SJSA1 (cell line): ENCODE results near the gene GNA15. TPM values are rescaled to one million over a fixed set of nuclear protein-coding genes. Genes with fewer than 3 reads are reported as not detected.

Experiments used
- DNase-seq, 2 experiments: peaks; one replicate each; pipeline ENCODE4 v3.0.0-alpha.2; 2015 to 2020; ENCODE audit warnings: low spot score in 2 of 2, low read depth in 1 of 2
- H3K27ac ChIP-seq: fragments of 250-450 bp; sonication (Bioruptor Pico); 2 replicates; pipeline ENCODE4 v1.5.1; 2020; ENCODE audit warnings: mild to moderate bottlenecking, moderate library complexity
- H3K27me3 ChIP-seq: fragments of 250-450 bp; sonication (Bioruptor Pico); replicated peaks from 2 replicates; pipeline ENCODE4 v1.5.1; 2020; ENCODE audit warnings: mild to moderate bottlenecking, moderate library complexity
- H3K36me3 ChIP-seq: fragments of 250-450 bp; sonication (Bioruptor Pico); 2 replicates; pipeline ENCODE4 v1.5.1; 2020; ENCODE audit warnings: mild to moderate bottlenecking
- H3K4me1 ChIP-seq: fragments of 250-450 bp; sonication (Bioruptor Pico); replicated peaks from 2 replicates; pipeline ENCODE4 v1.6.1; 2021; ENCODE audit warnings: mild to moderate bottlenecking
- H3K4me3 ChIP-seq: fragments of 250-450 bp; sonication (Bioruptor Pico); 2 replicates; pipeline ENCODE4 v1.5.1; 2020; ENCODE audit warnings: mild to moderate bottlenecking
- H3K9me3 ChIP-seq: fragments of 250-450 bp; sonication (Bioruptor Pico); replicated peaks from 2 replicates; pipeline ENCODE4 v1.5.1; 2020; ENCODE audit warnings: mild to moderate bottlenecking
- total RNA-seq: library from RNA; depleted of rRNA; stranded (reverse); fragments of >200 nt; shearing (Covaris generic); gene quantifications from 2 replicates; pipeline ENCODE4 v1.2.3, GENCODE V29; 2014

The GNA15 gene
- total RNA-seq, 1 experiment from 2014 or later = 0.05 TPM

DNA sequence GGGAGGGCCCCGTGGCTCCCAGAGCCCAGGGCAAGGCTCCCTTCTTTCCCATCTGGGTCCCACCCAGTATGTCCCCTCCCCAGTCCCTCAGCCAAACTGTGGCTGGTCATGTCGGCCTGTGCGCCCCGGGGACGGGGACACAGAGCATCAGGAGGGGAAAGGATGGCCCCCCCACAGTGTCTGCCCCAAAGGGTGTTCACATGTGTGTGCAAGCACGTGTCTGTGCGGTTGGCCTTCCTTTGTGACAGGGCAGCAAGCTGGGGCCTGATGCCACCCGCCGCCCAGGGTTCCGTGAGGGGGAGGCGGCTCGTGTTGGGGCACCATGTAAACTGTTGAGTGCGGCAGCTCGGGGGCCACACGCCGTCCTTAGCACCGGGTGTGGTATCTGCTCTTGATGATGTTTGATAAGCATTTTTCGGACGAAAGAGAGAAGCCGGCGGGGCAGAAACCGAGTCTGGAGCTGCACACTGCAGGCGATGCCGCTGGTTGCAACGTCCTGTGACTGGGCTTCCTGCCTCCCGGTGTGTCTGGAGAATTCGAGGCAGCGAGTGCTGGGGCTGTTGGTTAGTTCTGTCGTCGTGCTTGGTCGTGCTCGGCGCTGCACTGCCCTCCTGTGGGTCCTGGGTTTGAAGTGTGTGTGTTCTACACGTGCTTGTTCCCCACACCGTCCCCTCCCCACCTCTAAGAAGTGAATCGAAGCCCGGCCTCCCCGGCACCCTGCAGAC is 23.3 kb upstream of the GNA15 start:
- Histone ChIP-seq H3K36me3 (peaks cover 63% of the 10 kb centered on the region), H3K9me3 (no peaks in the 10 kb centered on the region), H3K27ac (no peak overlapping the region), H3K27me3 (no peaks in the 10 kb centered on the region), H3K4me3 (no peak overlapping the region), H3K4me1 (peaks cover 13% of the 10 kb centered on the region)
- DNase-seq = no peak

DNA sequence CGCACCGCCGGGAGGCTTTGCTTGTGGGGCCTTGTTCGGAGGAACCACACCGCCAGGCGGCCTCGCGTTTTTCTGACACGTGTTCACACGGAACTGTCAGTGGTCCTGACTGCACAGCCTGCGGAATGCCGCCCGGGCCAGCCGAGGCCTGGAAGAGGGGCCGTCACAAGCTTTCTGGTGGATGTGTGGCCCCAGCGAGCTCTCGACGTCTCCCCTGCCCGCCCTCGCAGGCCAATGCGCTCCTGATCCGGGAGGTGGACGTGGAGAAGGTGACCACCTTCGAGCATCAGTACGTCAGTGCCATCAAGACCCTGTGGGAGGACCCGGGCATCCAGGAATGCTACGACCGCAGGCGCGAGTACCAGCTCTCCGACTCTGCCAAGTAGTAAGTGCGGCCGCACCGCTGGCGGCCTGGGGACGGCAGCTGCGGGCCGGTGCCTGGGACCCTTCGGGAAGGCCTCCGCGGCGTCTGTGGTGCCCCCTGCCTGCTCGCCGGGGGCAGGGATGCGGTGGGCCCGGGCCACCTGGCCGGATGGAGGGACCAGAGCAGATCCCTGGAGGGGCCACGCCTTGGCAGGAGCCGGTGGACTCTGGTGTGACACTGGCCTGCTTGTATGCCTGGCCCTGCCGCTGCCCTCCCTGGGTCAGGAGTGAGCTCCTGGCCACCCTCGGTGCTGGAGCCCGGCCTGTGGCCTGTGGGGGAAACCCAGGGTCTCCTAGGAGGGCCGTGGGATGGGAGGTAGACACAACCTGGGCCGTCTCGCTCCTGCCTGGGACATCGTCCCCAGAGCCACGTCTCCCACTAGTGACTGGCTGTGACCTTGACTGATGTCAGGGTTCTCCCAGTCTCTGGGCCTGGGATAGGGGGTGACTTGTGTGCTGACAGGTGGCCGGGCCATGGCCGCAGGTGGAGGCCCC is 22.5 kb upstream of the GNA15 start:
- no peaks in the 10 kb centered on the region for H3K27me3 ChIP-seq
- no peak overlapping the region for H3K27ac ChIP-seq
- no peaks in the 10 kb centered on the region for H3K9me3 ChIP-seq
- DNase-seq = no peak
- no peak overlapping the region for H3K4me3 ChIP-seq
- H3K36me3 ChIP-seq = peaks cover 70% of the 10 kb centered on the region
- peaks cover 13% of the 10 kb centered on the region for H3K4me1 ChIP-seq

DNA sequence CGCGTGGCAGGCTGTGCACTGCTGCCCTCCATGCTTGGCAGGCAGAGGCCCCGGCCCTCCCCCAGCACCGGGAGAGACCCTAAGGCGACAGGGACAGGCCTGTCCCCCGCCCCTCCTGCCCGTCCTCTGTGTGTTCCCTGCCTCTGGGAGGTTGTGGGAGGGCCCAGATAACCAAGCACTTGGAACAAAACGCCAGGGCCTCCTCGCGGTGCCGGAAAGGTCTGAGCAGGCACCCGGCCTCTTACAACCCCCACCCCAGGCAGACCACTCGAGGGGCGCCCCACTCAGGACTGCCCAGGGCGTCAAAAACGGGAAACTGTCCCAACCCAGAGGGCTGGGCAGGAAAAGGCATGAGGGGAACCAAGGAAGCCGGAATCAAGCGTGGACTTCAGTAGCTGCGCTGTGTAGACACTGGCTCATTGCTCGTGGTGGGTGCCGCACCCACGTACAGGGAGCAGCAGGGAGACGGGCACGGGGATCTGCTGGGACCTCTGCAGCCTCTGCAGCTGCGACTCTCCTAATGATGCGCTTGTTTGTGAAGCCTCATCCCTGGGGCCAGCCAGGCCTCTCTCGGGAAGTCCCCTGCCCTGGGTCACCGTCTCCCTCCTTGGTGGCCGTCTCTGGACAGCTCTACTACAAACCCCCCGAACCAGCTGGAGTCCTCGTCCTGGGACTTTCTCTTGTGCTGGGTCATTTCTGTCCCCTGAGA is 21.7 kb upstream of the GNA15 start:
- peaks cover 7% of the 10 kb centered on the region for H3K4me1 ChIP-seq
- no peak overlapping the region for H3K4me3 ChIP-seq
- DNase-seq = no peak
- no peaks in the 10 kb centered on the region for H3K9me3 ChIP-seq
- peaks cover 70% of the 10 kb centered on the region for H3K36me3 ChIP-seq
- H3K27ac ChIP-seq = no peak overlapping the region
- no peaks in the 10 kb centered on the region for H3K27me3 ChIP-seq

DNA sequence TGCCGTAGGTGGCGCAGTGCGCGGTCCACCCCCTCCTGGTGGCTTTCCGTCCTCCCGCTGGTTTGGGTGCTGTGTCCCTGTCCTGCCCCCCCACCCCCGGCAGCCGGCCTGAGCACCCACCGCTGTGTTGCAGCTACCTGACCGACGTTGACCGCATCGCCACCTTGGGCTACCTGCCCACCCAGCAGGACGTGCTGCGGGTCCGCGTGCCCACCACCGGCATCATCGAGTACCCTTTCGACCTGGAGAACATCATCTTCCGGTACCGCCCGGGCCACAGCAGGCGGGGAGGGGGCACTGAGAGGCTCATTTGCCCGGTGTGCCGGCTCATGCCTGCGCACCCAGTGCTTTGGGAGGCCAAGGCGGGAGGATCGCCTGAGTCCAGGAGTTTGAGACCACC is 21.0 kb upstream of the GNA15 start:
- no peaks in the 10 kb centered on the region for H3K9me3 ChIP-seq
- H3K4me3 ChIP-seq = no peak overlapping the region
- H3K27me3 ChIP-seq = no peaks in the 10 kb centered on the region
- peaks cover 7% of the 10 kb centered on the region for H3K4me1 ChIP-seq
- no peak for DNase-seq
- H3K36me3 ChIP-seq = peaks cover 70% of the 10 kb centered on the region
- no peak overlapping the region for H3K27ac ChIP-seq

DNA sequence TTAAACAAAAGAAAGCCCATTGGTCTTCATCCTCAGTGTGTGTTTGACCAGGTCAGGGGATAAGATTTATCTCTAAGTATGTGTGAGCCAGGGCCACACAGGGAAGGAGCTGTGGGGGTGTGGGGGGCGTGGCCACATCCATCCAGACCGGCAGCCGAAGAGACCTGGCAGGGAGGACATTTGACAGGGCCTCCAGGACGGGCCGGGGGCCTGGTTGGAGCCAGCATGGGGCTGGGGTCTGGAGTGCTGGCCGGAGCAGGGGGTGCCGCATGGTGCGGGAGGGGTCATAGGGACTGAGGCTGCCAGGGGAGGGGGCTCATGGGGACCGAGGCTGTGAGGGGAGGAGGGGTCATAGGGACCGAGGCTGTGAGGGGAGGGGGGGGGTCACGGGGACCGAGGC is 20.4 kb upstream of the GNA15 start:
- Histone ChIP-seq H3K4me3 (no peak overlapping the region), H3K27me3 (no peaks in the 10 kb centered on the region), H3K27ac (no peak overlapping the region), H3K9me3 (no peaks in the 10 kb centered on the region), H3K36me3 (peaks cover 69% of the 10 kb centered on the region), H3K4me1 (peaks cover 7% of the 10 kb centered on the region)
- DNase-seq = no peak

DNA sequence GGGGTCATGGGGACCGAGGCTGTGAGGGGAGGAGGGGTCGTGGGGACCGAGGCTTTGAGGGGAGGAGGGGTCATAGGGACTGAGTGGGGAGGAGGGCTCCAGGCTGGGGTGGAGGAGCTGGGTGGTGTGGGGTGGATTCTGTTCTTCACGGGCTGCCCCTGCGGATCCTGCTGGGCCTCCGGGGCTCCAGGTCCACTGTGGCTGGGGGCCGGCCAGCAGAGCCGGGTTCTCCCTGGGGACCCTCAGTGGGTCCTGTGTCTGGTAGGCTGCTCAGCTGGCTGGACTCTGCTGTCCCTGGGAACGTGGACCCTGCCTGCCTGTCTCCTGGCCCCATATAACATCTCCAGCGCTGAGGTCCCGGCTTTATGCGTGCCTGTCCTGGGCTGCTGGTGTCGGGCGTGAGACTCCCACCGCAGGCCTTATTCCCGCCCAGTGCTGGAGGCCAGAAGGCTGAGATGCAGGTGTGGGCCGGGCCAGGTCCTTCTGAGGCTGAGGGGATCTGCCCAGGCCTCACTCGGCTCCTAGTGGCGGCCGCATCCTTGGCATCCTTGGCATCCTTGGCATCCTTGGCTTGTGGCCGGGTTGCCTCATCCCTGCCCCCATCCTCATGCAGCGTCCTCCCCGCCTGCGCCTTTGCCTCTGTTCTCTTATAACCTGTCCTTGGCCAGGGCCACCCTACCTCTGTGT is 19.8 kb upstream of the GNA15 start:
- DNase-seq = no peak
- no peaks in the 10 kb centered on the region for H3K27me3 ChIP-seq
- no peaks in the 10 kb centered on the region for H3K9me3 ChIP-seq
- no peak overlapping the region for H3K27ac ChIP-seq
- peaks cover 69% of the 10 kb centered on the region for H3K36me3 ChIP-seq
- peaks cover 7% of the 10 kb centered on the region for H3K4me1 ChIP-seq
- H3K4me3 ChIP-seq = no peak overlapping the region

DNA sequence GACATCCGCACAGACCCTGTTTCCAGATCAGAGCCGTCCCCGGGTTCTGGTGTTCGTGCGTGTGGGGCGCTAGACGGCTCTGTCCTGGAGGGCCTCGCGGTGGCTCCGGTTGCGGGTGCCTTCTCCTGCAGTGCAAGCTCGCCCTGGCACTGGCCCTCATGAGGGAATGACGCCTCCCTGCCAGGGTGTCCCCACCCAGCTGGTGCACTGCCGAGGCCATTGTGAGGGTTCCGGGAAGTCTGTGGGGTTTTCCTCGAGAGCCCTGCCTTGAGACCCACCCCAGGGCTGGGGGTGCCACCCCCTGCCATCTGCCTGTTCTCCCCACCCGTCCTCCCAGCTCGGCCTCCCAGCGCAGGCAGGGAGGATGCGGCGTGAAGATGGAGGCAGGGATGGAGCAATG is 19.2 kb upstream of the GNA15 start:
- DNase-seq = no peak
- Histone ChIP-seq H3K4me1 (peaks cover 7% of the 10 kb centered on the region), H3K9me3 (no peaks in the 10 kb centered on the region), H3K27me3 (no peaks in the 10 kb centered on the region), H3K36me3 (peaks cover 67% of the 10 kb centered on the region), H3K4me3 (no peak overlapping the region), H3K27ac (no peak overlapping the region)

DNA sequence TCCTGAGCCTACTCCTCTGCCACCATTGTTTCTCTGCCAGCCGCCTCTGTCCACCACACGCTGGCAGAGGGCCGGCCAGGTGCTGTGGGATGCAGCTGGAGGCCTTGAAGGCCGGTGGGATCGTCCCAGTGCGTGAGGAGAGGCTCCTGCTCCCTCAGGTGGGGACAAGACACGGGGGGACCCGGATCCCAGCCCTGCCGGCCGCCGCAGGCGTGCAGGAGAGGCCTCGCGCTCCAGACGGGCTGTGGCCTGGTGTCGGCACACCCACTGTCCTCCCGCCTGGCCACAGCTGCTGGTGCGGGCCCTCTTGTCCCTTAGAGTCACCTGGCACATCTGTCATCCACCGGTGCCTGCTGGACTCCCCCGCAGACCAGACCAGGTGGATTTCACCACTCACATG is 18.1 kb upstream of the GNA15 start:
- Histone ChIP-seq H3K27me3 (no peaks in the 10 kb centered on the region), H3K27ac (no peak overlapping the region), H3K4me3 (no peak overlapping the region), H3K4me1 (peaks cover 7% of the 10 kb centered on the region), H3K36me3 (peaks cover 77% of the 10 kb centered on the region), H3K9me3 (no peaks in the 10 kb centered on the region)
- DNase-seq = no peak

DNA sequence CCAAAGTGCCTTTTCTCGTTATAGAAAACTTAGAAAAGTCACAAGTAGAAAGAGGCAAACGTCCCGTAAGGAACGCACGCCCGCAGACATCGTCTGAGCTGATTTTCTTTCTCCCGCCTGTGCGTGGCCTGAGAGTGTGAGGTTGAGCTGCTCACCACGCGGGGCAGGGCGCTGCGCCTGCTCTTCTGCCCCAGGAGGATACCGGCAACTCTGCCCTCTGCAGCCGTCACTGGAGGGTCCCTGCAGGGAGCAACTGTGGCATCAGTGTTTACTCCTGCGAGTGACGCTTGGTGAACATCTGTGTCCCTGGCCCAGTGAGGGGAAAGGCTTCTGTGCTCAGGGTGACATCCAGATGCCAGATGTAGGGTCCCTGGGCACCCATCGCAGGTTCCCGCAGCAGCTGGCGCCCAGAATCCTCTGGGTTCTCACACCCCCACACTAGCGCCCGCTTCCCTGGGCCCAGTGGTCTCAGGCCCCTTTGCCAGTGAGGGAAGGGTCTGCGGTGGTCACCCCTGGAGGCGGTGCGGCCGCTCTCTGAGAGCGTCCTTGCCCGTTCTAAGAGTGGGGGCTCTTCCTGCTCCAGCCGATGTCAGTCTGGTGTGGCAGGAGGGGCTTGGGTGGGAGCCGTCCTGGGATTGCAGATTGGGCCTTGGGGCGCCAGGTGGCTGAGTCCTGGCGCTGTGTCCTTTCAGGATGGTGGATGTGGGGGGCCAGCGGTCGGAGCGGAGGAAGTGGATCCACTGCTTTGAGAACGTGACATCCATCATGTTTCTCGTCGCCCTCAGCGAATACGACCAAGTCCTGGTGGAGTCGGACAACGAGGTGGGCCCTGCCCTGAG is 17.4 kb upstream of the GNA15 start:
- Histone ChIP-seq H3K27me3 (no peaks in the 10 kb centered on the region), H3K4me1 (peaks cover 7% of the 10 kb centered on the region)

DNA sequence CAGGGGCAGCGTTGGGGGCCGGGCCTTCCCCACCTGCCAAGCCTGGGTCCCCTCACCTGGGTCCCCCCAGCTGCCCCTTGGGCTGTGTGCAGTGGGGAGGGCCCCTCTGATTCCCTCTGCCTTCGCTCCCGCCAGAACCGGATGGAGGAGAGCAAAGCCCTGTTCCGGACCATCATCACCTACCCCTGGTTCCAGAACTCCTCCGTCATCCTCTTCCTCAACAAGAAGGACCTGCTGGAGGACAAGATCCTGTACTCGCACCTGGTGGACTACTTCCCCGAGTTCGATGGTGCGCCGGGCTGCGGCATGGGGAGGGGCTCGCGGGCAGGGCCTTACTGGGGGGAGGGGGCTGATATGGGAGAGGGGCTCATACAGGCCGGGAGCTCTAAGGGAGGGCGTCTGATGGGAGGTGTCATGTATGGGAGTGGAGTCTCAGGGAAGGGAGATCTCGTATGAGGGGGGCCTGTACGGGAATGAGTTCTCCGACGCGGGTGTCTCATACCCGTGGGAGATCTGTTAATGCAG is 16.7 kb upstream of the GNA15 start:
- DNase-seq = no peak
- H3K4me1 ChIP-seq = peaks cover 7% of the 10 kb centered on the region
- no peak overlapping the region for H3K4me3 ChIP-seq
- peaks cover 67% of the 10 kb centered on the region for H3K36me3 ChIP-seq
- no peaks in the 10 kb centered on the region for H3K9me3 ChIP-seq
- no peak overlapping the region for H3K27ac ChIP-seq
- H3K27me3 ChIP-seq = no peaks in the 10 kb centered on the region

More for the DNA sequence above, 17.4 kb upstream of the GNA15 start:
- no peak overlapping the region for H3K27ac ChIP-seq
- peaks cover 74% of the 10 kb centered on the region for H3K36me3 ChIP-seq
- no peak overlapping the region for H3K4me3 ChIP-seq
- no peak for DNase-seq
- H3K9me3 ChIP-seq = no peaks in the 10 kb centered on the region

DNA sequence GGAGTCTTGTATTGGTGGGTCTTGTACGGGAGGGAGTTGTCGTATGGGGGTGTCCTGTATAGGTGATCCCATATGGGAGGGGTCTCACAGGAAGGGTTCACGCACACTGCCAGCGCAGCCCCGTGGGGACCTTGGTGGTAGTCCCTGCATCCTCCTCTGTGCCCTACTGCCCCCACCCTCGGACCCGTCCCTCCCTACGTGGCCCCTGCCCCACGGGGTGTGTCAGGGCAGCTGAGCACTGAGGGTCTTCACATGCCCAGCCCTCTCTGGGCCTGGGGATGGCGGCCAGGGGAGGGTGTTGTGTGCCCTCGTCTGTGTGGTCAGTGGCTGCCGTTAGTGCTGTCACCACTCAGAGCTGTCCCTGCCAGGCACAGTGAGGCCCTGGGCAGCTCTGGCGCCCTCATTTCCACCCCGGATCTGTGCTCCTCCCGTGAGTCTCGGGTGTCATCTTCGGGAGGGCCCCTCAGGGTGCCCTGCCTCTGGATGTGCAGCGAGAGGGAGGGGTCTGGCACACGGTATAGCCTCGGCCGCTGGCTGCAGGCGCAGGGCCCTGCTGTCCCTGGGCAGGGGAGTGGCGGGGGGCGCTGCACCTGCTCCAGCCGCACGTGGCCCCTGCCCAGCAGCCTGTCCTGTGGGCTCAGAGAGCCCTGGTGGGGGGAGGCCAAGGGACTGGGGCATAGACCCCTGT is 16.0 kb upstream of the GNA15 start:
- Histone ChIP-seq H3K36me3 (peaks cover 60% of the 10 kb centered on the region), H3K27ac (no peak overlapping the region), H3K9me3 (no peaks in the 10 kb centered on the region), H3K4me1 (peaks cover 7% of the 10 kb centered on the region), H3K27me3 (no peaks in the 10 kb centered on the region), H3K4me3 (no peak overlapping the region)
- DNase-seq = no peak

DNA sequence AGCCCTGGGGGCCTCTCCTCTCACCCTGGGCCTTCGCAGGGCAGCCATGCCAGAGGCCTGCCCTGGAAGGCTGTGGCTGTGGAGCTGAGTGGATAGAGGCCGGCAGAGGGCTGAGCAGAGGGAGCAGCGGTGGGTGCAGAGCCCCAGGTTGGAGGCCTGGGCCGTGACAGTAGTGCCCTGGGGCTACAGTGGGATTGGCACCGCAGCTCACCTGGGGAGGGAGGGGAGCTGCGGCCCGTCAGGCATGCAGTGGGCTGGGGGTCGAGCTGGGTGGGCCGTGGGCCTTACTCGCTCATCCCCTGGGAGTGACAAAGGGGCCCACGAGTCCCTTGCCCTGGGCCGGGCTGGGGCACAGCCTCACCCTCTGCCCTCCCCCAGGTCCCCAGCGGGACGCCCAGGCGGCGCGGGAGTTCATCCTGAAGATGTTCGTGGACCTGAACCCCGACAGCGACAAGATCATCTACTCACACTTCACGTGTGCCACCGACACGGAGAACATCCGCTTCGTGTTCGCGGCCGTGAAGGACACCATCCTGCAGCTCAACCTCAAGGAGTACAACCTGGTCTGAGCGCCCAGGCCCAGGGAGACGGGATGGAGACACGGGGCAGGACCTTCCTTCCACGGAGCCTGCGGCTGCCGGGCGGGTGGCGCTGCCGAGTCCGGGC is 15.1 kb upstream of the GNA15 start:
- H3K9me3 ChIP-seq = no peaks in the 10 kb centered on the region
- DNase-seq = no peak

More for the DNA sequence above, 15.1 kb upstream of the GNA15 start:
- peaks cover 53% of the 10 kb centered on the region for H3K36me3 ChIP-seq
- no peak overlapping the region for H3K27ac ChIP-seq
- H3K27me3 ChIP-seq = no peaks in the 10 kb centered on the region
- H3K4me3 ChIP-seq = no peak overlapping the region
- peaks cover 7% of the 10 kb centered on the region for H3K4me1 ChIP-seq
